ENCODE measurements around the gene CFAP77. TPM values are rescaled to one million over a fixed set of nuclear protein-coding genes. Genes with fewer than 3 reads are reported as not detected.

CFAP77 gene
- total RNA-seq, 1 donor from 2014 or later = not detected

GRCh38 chr9:132543960-132544359, 133.9 kb downstream of the CFAP77 start:
- no peak for DNase-seq (ENCODE audit: extremely low spot score in 2 of 2)
- H3K27ac ChIP-seq = no peak overlapping the region
- no peaks in the 10 kb centered on the region for H3K9me3 ChIP-seq
- H3K4me3 ChIP-seq = no peak overlapping the region
- peaks cover 7% of the 10 kb centered on the region for H3K4me1 ChIP-seq
- H3K27me3 ChIP-seq = no peaks in the 10 kb centered on the region
- no peaks in the 10 kb centered on the region for H3K36me3 ChIP-seq
- TF ChIP-seq CTCF (IDR thresholded peaks at IDR 0.05) = no peak
- no peak for TF ChIP-seq POLR2A (IDR thresholded peaks at IDR 0.05)
- no peak for TF ChIP-seq POLR2AphosphoS5 (IDR thresholded peaks at IDR 0.05; ENCODE audit: insufficient read depth in 1 of 2, low read depth in 1 of 2)
- intact Hi-C loops (cut with DNase I) = no loop called here

GRCh38 chr9:132545578-132545977, 135.6 kb downstream of the CFAP77 start:
- Histone ChIP-seq H3K4me3 (no peak overlapping the region), H3K9me3 (no peaks in the 10 kb centered on the region), H3K27me3 (no peaks in the 10 kb centered on the region), H3K27ac (no peak overlapping the region), H3K36me3 (no peaks in the 10 kb centered on the region), H3K4me1 (peaks cover 7% of the 10 kb centered on the region)
- no peak for DNase-seq (ENCODE audit: extremely low spot score in 2 of 2)
- no peak for TF ChIP-seq POLR2AphosphoS5 (IDR thresholded peaks at IDR 0.05; ENCODE audit: insufficient read depth in 1 of 2, low read depth in 1 of 2)
- TF ChIP-seq CTCF (IDR thresholded peaks at IDR 0.05) = no peak
- no peak for TF ChIP-seq POLR2A (IDR thresholded peaks at IDR 0.05)
- intact Hi-C loops (cut with DNase I) = no loop called here

- TF ChIP-seq CTCF (IDR thresholded peaks at IDR 0.05) (no peak), POLR2A (IDR thresholded peaks at IDR 0.05) (no peak), POLR2AphosphoS5 (IDR thresholded peaks at IDR 0.05; ENCODE audit: insufficient read depth in 1 of 2, low read depth in 1 of 2) (no peak)
- Histone ChIP-seq H3K27me3 (no peaks in the 10 kb centered on the region), H3K4me3 (no peak overlapping the region), H3K4me1 (peaks cover 7% of the 10 kb centered on the region), H3K27ac (no peak overlapping the region), H3K9me3 (no peaks in the 10 kb centered on the region), H3K36me3 (no peaks in the 10 kb centered on the region)
- intact Hi-C loops (cut with DNase I) = no loop called here
- no peak for DNase-seq (ENCODE audit: extremely low spot score in 2 of 2)
These were observed 136.4 kb downstream of the CFAP77 start for GRCh38 chr9:132546148-132547051.

GRCh38 chr9:132547052-132547431, 137.0 kb downstream of the CFAP77 start:
- H3K4me1 ChIP-seq = peaks cover 7% of the 10 kb centered on the region
- H3K27me3 ChIP-seq = no peaks in the 10 kb centered on the region
- no peak overlapping the region for H3K27ac ChIP-seq
- intact Hi-C loops (cut with DNase I) = no loop called here
- H3K9me3 ChIP-seq = no peaks in the 10 kb centered on the region
- H3K4me3 ChIP-seq = no peak overlapping the region
- TF ChIP-seq POLR2AphosphoS5 (IDR thresholded peaks at IDR 0.05; ENCODE audit: insufficient read depth in 1 of 2, low read depth in 1 of 2) (no peak), CTCF (IDR thresholded peaks at IDR 0.05) (no peak)
- no peak for DNase-seq (ENCODE audit: extremely low spot score in 2 of 2)
- H3K36me3 ChIP-seq = no peaks in the 10 kb centered on the region

GRCh38 chr9:132547436-132547835, 137.4 kb downstream of the CFAP77 start:
- Histone ChIP-seq H3K36me3 (no peaks in the 10 kb centered on the region), H3K4me1 (peaks cover 7% of the 10 kb centered on the region), H3K4me3 (no peak overlapping the region), H3K9me3 (no peaks in the 10 kb centered on the region), H3K27ac (no peak overlapping the region), H3K27me3 (no peaks in the 10 kb centered on the region)
- no peak for DNase-seq (ENCODE audit: extremely low spot score in 2 of 2)
- TF ChIP-seq POLR2A (IDR thresholded peaks at IDR 0.05) = no peak
- TF ChIP-seq CTCF (IDR thresholded peaks at IDR 0.05) = no peak
- TF ChIP-seq POLR2AphosphoS5 (IDR thresholded peaks at IDR 0.05; ENCODE audit: insufficient read depth in 1 of 2, low read depth in 1 of 2) = no peak
- intact Hi-C loops (cut with DNase I) = no loop called here
